Stomach (tissue), 4 donors: ENCODE measurements around the gene SHISA6.

Experiments
- CTCF ChIP-seq, 7 experiments: fragments of 450-650 bp in 4 of 7; fragments of 200-600 bp in 3 of 7; sonication (generic) in 3 of 7; IDR thresholded peaks; one replicate each; pipeline ENCODE4 v1.5.1; 2016 to 2019; ENCODE audit warnings: antibody characterized with exemption in 7 of 7, control low read depth in 2 of 7, mild to moderate bottlenecking in 1 of 7
- POLR2A ChIP-seq, 4 donors: fragments of 450-650 bp; IDR thresholded peaks; one replicate each; pipeline ENCODE4 v1.6.1; 2016; ENCODE audit warnings: antibody characterized with exemption in 4 of 4, control low read depth in 2 of 4, mild to moderate bottlenecking in 1 of 4, moderate library complexity in 1 of 4
- POLR2AphosphoS5 ChIP-seq, 3 donors: sonication (generic); formaldehyde crosslinking; IDR thresholded peaks; one replicate each; pipeline ENCODE4 v1.6.1; 2016; ENCODE audit warnings: antibody characterized with exemption in 3 of 3

GRCh38 chr17:11276486-11276885 lies 35.5 kb downstream of the SHISA6 start:
- no peak for TF ChIP-seq CTCF (IDR thresholded peaks at IDR 0.05)
- TF ChIP-seq POLR2A (IDR thresholded peaks at IDR 0.05), result no peak
- TF ChIP-seq POLR2AphosphoS5 (IDR thresholded peaks at IDR 0.05), result no peak
